ENCODE measurements around the gene HRH2.

Gene HRH2

GRCh38 chr5:175674731-175675346 is 17.0 kb downstream of the HRH2 start:
- no peak for DNase-seq (ENCODE audit: low read depth in 1 of 2, low spot score in 1 of 2)

DNA sequence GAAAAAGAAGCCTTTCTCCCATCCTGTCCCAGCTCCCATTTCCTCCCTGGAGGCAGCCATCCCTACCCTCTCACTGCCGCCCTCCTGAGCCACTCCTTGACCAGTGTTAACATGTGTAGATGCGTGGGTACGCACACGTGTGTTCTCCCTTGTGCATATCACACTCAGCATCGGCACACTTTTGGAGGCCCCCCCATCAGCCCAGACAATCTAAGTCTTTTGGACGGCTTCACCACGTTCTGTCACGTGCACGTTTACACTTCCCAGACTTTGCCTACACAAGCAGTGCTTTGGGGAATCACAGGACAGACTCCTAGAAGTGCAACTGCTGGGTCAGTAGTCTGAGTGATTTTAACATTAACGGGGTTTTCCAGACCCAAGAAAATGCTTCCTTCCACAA is 18.0 kb downstream of the HRH2 start:
- no peak for DNase-seq (ENCODE audit: low read depth in 1 of 2, low spot score in 1 of 2)

- no peak for DNase-seq (ENCODE audit: low read depth in 1 of 2, low spot score in 1 of 2)
Measured at GRCh38 chr5:175677571-175677970, 19.7 kb downstream of the HRH2 start.

DNA sequence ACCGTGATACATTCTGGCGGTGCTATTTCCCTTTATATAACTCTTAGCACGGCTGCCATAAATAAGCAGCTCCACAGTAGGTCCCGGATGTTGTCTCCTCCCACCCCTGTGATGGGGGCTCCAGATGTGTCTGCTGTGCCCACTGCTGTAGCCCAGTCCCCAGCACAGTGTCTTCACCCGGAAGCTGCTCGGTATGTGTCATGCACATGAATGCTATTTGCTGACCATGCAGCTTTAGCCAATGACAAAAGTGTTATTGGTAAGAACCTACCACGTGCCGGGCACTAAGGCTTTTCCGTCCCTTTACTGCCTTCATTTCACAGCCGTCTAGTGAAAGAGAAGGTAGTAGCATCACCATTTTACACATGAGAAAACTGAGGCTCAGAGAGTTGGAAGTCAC is 20.2 kb downstream of the HRH2 start:
- DNase-seq (ENCODE audit: low read depth in 1 of 2, low spot score in 1 of 2) = no peak

DNA sequence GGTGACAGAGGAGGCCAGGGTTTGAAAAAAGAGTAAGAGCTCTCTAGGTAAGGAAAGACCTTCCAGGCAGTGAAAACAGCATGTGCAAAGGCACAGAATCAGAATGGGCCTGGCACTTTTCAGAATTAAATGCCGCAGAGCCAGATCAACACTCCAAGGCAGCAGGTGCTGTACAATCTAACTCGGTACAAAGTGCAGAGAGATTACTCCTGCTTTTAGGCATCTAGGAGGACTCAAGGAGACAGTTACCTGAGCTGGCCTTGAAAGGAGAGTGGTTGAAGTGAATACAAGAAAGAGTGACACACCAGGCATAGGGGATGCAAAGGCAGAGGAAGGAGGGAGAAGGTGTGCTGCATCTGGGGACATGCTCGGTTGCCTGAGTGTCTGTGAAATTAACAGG is 21.5 kb downstream of the HRH2 start:
- DNase-seq (ENCODE audit: low read depth in 1 of 2, low spot score in 1 of 2) = no peak

GRCh38 chr5:175680020-175680419 is 22.1 kb downstream of the HRH2 start:
- no peak for DNase-seq (ENCODE audit: low read depth in 1 of 2, low spot score in 1 of 2)

GRCh38 chr5:175680463-175680862 is 22.6 kb downstream of the HRH2 start:
- no peak for DNase-seq (ENCODE audit: low read depth in 1 of 2, low spot score in 1 of 2)

DNA sequence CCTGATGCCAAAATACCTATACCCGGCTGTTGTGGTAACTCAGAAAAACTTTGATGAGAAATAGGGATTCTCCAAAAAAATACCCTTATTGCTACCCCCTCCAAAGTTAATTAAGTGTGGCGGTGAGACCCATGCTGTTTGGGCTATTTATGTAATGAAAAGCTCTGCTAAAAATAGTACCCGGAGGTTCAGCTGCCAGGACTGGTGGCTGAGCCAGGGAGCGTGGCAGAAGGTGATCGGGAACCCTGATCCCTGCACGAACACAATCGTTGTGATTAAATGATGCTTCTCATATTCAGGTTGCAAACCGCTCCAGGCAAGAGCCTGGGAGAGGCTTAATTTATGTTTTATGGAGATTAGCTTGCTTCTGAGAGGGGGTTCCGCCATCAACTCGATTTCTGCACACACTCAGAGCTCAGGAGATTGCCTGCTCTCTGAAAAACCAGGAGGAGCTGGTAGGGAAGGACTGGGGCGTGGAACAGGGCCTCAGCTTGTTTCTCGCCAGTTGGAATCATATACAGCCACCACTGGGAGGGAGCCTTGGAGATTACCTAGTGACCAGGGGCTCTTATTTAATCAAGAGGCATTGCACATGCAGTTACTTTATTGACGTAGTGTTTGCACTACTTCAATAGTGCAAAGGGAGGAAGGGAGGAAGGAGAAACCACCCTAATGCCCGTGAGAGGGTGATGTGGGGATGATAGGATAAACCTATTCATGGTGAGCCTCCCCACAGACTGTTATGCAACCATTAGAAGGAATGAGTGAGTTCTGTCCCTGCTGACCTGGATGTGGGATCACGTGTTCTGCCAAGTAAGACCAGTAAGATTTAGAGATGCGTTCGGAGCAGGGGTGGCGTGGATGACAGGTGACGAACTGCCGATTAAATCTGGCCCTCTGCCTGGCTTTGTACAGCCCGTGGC is 23.4 kb downstream of the HRH2 start:
- no peak for DNase-seq (ENCODE audit: low read depth in 1 of 2, low spot score in 1 of 2)

GRCh38 chr5:175681968-175682340 is 24.1 kb downstream of the HRH2 start:
- no peak for DNase-seq (ENCODE audit: low read depth in 1 of 2, low spot score in 1 of 2)

- DNase-seq (ENCODE audit: low read depth in 1 of 2, low spot score in 1 of 2) = no peak
Measured at GRCh38 chr5:175682664-175683063, 24.8 kb downstream of the HRH2 start.

- no peak for DNase-seq (ENCODE audit: low read depth in 1 of 2, low spot score in 1 of 2)
Measured at GRCh38 chr5:175683231-175683630, 25.4 kb downstream of the HRH2 start.

DNA sequence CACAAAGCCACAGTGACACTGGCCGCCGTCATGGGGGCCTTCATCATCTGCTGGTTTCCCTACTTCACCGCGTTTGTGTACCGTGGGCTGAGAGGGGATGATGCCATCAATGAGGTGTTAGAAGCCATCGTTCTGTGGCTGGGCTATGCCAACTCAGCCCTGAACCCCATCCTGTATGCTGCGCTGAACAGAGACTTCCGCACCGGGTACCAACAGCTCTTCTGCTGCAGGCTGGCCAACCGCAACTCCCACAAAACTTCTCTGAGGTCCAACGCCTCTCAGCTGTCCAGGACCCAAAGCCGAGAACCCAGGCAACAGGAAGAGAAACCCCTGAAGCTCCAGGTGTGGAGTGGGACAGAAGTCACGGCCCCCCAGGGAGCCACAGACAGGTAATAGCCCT is 26.1 kb downstream of the HRH2 start:
- DNase-seq (ENCODE audit: low read depth in 1 of 2, low spot score in 1 of 2) = no peak

DNA sequence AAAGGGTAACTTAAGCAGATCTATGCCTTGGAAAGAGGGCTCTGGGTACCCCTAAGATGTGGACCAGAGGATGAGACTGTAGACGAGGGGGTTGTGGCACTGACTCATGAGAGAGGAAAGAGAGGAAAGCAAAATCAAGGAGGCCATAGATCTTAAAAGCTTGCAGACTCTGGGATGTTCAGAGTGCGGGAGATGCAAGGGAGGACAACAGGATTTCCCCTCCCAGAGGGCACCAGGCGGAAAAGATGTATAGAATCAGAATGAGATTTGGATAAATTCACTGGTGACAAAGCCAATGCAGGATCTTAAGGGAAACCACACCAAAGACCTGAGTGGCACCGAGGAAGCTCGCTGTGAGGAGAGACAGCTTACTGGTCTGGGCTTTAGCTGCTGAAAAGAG is 27.1 kb downstream of the HRH2 start:
- DNase-seq (ENCODE audit: low read depth in 1 of 2, low spot score in 1 of 2) = no peak

DNA sequence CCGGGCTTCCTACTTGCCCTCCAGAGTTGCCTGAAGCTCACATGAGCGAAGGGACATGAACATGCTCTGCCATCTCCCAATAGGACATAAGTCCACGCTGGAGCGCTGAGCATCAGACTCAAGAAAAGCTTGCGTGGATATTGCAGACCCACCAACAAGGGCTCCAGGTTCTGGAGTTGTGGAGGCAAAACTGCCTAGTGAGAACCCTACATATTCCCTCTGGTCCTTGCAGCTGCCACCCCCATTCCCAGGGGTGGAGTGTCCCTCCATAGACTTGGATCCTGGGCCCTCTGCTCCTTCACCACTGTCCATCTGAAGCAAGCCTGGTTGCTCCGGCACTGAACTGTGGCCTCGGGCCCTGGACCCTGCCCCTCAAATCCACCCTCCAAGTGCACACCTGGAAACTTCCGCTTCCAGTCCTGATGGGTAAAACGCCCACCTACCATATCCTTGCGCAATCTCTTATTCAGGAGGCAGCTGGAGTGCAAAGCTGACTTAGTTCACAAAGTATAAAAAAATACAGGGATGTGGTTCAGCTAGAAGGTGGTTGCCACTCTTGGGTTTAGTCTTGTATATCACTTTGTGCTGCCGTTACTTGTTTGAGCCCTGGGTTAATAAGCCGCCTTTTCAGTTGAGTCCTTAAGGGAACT is 28.0 kb downstream of the HRH2 start:
- DNase-seq (ENCODE audit: low read depth in 1 of 2, low spot score in 1 of 2) = no peak

DNA sequence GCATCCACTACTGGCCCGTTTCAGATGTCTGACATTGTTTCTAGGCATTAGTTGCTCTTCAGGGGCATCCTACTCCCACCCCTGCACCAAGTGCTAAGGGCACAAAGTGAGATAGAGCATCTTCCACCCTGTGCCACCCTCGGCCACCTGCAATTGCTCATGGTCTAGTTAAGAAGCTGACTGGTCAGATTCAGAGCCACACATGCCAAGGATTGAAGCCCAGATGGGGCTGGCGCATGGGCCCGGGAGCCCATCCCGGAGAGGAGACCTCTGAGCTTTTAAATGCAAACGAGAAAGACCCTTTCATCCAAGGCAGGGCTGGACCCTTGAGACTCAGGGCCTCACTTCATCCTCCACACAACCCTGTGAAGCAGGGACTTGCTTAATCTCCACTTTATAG is 28.5 kb downstream of the HRH2 start:
- no peak for DNase-seq (ENCODE audit: low read depth in 1 of 2, low spot score in 1 of 2)

DNA sequence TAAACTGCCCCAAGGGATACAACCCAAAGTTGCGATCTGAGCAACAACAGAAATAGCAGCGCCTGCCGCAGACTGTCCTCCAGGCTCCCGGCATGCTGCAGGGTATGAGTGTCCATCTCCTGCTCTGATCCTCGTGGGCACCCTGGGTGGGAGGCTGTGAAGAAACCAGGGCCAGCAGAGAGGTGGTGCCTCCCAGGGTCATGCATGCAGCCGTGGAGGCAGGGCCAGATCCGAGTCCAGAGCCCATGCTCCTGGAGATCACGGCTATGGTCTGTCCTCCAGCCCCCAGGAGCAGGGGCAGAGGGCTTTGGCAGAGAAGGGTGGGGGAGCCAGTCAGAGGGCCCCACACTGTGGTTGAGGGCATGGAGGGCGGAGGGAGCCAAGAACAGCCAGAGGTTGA is 29.0 kb downstream of the HRH2 start:
- no peak for DNase-seq (ENCODE audit: low read depth in 1 of 2, low spot score in 1 of 2)

DNA sequence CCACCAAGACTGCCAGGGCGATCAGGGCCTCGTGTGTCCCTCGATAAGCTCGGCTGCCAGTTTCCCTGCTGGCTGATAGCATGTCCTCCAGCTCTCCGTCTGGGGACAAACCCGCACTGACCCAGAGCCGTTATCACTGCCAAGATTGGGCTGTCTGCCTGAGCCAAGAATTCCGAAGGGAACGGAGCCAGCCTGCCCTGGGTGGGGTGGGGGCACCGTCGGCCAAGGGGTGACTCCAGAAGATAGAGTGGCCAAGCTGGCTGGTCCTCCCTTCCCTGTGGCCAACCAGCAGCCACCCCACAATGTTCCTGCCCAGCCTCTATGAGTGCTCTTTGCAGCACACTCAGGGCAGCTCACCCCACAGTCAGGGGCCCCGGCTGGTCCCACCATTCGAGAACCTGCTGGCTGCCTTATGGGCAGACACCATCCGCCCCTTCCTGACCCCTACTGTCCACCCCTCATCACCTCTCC is 29.4 kb downstream of the HRH2 start:
- no peak for DNase-seq (ENCODE audit: low read depth in 1 of 2, low spot score in 1 of 2)

GRCh38 chr5:175688352-175689146 is 30.7 kb downstream of the HRH2 start:
- DNase-seq (ENCODE audit: low read depth in 1 of 2, low spot score in 1 of 2) = no peak

DNA sequence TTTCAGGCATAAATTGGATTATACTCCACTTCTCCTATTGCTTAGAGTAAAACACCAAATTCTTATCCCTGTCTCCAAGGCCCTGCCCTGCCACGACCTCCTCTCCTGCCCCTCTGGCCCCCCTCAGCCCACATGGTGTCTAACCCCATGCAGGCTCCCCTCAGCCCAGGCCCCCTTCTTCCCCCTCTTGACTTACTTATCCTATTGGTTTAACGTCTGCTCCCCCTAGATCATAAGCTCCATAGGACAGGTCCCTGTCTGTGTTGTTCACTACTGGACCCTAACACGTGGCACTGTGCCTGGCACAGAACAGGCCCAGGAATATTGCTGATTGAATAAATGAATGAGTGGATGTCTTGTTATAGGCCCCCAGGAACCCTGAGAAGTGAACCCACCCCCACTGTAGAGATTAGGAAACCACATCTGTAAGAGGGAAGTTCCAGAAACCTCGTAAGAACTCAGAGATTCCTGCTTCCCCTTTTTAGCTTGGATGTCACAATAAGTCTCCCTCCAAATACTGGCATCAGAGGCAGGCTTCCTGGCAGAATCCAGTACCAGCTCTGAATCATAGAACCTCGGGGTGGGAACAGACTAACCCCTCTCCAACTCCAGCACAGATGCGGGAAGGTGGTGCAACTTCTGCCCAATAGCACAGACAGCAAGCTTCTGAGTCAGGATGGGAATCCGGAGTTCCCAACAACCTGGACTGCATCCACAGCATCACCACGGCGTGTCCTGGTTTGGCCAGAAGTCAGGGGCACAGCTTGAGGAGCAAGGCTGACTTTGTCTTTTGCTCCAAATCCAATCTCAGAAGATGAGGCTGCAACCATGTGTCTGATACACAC is 31.5 kb downstream of the HRH2 start:
- no peak for DNase-seq (ENCODE audit: low read depth in 1 of 2, low spot score in 1 of 2)

DNA sequence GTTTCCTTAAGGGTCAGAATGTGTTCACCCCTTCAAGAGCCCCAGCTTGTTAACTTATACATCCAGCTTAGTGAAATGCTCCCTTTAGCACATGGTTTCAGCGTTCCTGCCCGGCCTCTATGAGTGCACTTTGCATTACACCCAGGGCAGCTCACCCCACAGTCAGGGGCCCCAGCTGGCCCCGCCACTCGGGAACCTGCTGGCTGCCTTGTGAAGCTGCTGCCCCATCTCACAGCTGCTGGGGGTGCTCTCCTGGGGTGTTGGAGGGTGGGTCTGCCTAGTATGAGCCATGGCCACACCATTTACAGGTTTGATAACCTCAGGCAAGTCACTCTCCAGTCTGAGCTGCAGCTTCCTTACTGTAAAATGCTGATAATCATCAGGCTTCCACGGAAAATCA is 32.2 kb downstream of the HRH2 start:
- DNase-seq (ENCODE audit: low read depth in 1 of 2, low spot score in 1 of 2) = no peak
